ENCODE measurements around the gene ATP1A2.

- TF ChIP-seq POLR2A (IDR thresholded peaks at IDR 0.05; ENCODE audit: low read depth, low read length): no peak
- no peak for TF ChIP-seq CTCF (IDR thresholded peaks at IDR 0.05; ENCODE audit: extremely low read depth in 1 of 2, insufficient read depth in 1 of 2, low read depth in 1 of 2, low read length in 2 of 2)
- TF ChIP-seq POLR2AphosphoS5 (IDR thresholded peaks at IDR 0.05; ENCODE audit: insufficient read depth, low read depth, low read length): no peak
- no peak for TF ChIP-seq EZH2 (IDR thresholded peaks at IDR 0.05; ENCODE audit: borderline replicate concordance, low read depth, low read length, severe bottlenecking)
- TF ChIP-seq JUN (IDR thresholded peaks at IDR 0.05; ENCODE audit: borderline replicate concordance, insufficient read depth, insufficient read length, low read depth): no peak
Measured at GRCh38 chr1:160187407-160187806, 71.8 kb downstream of the ATP1A2 start.

Data from endothelial cell of umbilical vein (primary cell).